Stomach smooth muscle (tissue), 2 donors: ENCODE data around the gene PDZRN3.

Experiments used
- H3K27ac ChIP-seq: one replicate; pipeline ENCODE4 v1.7.0; 2013; ENCODE audit warnings: mild to moderate bottlenecking, low read length, inconsistent platforms
- H3K27me3 ChIP-seq, 2 donors: one replicate each; pipeline ENCODE4 v1.7.0; 2013; ENCODE audit warnings: low read length in 2 of 2; ENCODE audit not compliant: insufficient read depth in 2 of 2, control insufficient read depth in 1 of 2
- H3K36me3 ChIP-seq, 2 donors: one replicate each; pipeline ENCODE4 v1.7.0; 2013; ENCODE audit warnings: low read length in 2 of 2; ENCODE audit not compliant: control insufficient read depth in 2 of 2, insufficient read depth in 2 of 2
- H3K4me1 ChIP-seq: one replicate; pipeline ENCODE4 v1.7.0; 2013; ENCODE audit warnings: low read length; ENCODE audit not compliant: control insufficient read depth, insufficient read depth
- H3K4me3 ChIP-seq, 2 donors: one replicate each; pipeline ENCODE4 v1.7.0; 2013; ENCODE audit warnings: low read length in 2 of 2
- H3K9ac ChIP-seq, 2 donors: one replicate each; pipeline ENCODE4 v1.7.0; 2013; ENCODE audit warnings: low read length in 2 of 2, mild to moderate bottlenecking in 1 of 2
- H3K9me3 ChIP-seq, 2 donors: one replicate each; pipeline ENCODE4 v1.7.0; 2013; ENCODE audit warnings: low read length in 2 of 2; ENCODE audit not compliant: control insufficient read depth in 2 of 2
- donor health status: healthy.
- donor health status: Pancreatic carcinoma.

Gene PDZRN3

GRCh38 chr3:73493543-73494308, 131.0 kb downstream of the PDZRN3 start:
- no peak overlapping the region for H3K27ac ChIP-seq
- H3K27me3 ChIP-seq = no peaks in the 10 kb centered on the region
- H3K36me3 ChIP-seq = peaks cover 0 to 2% of the 10 kb centered on the region in 2 donors
- H3K9me3 ChIP-seq = no peaks in the 10 kb centered on the region
- H3K9ac ChIP-seq = no peak overlapping the region
- H3K4me3 ChIP-seq = peak overlapping the region; percentile 3 to 11
- peaks cover 34% of the 10 kb centered on the region for H3K4me1 ChIP-seq

DNA sequence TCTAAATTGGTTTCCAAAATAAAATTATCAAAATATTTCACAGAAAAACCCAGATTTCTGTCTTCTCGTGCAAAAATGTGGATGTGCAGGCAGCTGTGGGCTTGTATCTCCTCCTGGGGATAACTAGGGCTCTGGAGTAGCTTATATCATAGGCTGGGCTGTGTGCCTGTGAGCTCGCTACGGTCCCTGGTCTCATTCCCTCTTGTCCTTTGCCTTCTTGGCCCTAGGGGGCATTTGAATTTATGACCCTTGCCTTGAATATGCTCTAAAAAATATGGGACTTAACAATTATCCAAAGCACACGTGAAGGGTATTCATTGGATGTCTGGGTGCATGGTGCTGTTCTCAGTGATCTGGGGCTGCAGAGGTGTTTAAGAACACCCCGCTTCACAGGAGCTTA, 132.6 kb downstream of the PDZRN3 start:
- no peak overlapping the region for H3K4me3 ChIP-seq
- H3K9ac ChIP-seq = no peak overlapping the region
- no peaks in the 10 kb centered on the region for H3K9me3 ChIP-seq
- no peak overlapping the region for H3K27ac ChIP-seq
- peaks cover 0 to 3% of the 10 kb centered on the region in 2 donors for H3K36me3 ChIP-seq
- peaks cover 47% of the 10 kb centered on the region for H3K4me1 ChIP-seq
- H3K27me3 ChIP-seq = no peaks in the 10 kb centered on the region

DNA sequence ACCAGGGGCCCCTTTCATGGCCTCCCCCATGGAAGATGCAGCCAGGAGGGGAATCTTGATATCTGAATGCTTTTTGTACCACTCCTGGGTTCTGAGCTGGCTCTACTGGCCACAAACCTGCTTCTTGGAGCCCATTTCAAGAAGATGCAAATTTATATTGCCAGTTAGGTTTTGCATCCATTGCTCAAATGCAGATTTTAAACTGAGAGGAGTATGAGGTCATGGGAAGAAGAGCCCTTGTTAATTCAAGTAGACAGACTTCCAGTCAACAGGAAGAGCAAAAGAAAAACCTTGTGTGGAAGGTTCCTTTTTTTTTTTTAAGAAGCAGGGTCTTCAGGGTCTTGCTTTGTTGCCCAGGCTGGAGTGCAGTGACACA, 133.5 kb downstream of the PDZRN3 start:
- Histone ChIP-seq H3K4me1 (peaks cover 47% of the 10 kb centered on the region), H3K4me3 (no peak overlapping the region), H3K27me3 (no peaks in the 10 kb centered on the region), H3K9me3 (no peaks in the 10 kb centered on the region), H3K36me3 (peaks cover 0 to 3% of the 10 kb centered on the region in 2 donors), H3K9ac (no peak overlapping the region), H3K27ac (no peak overlapping the region)

DNA sequence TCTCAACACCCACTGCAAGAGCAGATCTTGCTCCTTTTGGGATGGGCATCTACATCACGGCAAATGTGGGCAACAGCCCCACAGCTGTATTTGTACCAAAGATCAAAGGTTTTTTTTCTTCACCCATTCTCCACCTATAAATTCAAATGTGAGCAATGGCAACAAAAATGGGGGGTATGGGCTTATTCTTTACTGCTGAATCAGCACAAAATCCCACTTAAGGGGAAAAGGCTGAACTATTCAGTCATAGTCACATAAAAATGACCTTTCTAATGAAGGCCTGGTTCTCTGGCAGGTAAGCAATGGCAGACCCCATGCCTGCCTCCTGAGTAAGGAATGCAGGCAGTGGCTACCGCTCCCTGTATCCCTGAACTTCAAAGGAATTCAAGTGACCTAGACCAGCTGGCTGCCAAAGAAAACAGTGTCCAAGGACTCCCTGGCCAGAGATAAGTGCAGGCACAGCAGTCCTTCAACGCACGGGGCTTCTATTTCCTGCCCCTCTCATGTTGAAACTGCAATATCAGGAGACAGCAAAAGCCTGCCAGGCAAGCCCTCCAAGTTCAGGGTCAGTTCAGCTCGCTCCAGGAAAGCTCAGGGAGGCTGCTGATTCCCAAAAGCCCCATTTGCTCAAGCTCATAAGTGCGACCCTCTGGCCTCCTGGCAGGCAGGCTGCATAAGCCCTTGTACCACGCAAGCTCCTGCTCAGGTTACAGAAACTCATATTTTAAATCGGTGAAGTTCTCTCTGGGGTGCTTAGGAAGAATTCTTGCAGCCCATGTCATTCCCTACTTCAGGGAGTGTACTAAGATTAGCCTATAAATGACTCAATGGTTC, 134.1 kb downstream of the PDZRN3 start:
- Histone ChIP-seq H3K9me3 (no peaks in the 10 kb centered on the region), H3K27ac (no peak overlapping the region), H3K4me3 (no peak overlapping the region), H3K9ac (no peak overlapping the region), H3K4me1 (peaks cover 52% of the 10 kb centered on the region), H3K36me3 (peaks cover 0 to 3% of the 10 kb centered on the region in 2 donors), H3K27me3 (no peaks in the 10 kb centered on the region)

DNA sequence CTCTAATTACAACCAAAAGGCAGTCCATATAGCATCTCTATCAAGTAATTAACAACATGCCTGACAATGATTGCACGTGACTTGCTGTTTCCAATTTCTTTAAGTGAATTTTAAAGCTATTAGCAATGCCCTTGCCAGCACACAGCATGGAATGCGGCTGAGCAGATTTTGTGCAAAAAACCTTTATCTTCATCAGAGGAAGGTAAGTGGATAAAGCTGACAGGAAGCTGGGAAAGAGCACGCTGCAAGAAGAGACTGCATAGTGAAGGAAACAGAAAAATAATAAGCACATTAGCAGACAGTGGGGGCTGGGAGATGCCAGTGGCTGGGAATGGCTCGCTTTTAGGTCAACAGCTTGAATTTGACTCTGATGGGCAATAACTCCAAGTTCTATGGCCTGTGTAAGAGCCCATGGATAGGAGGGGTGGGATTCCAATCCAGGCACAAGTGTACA, 138.8 kb downstream of the PDZRN3 start:
- Histone ChIP-seq H3K27me3 (no peaks in the 10 kb centered on the region), H3K4me3 (no peak overlapping the region), H3K27ac (no peak overlapping the region), H3K9me3 (no peaks in the 10 kb centered on the region), H3K4me1 (peaks cover 41% of the 10 kb centered on the region), H3K9ac (no peak overlapping the region), H3K36me3 (peaks cover 0 to 3% of the 10 kb centered on the region in 2 donors)

GRCh38 chr3:73484656-73485248, 140.0 kb downstream of the PDZRN3 start:
- H3K4me1 ChIP-seq = peaks cover 44% of the 10 kb centered on the region
- peak overlapping the region; percentile 18 for H3K27ac ChIP-seq
- H3K36me3 ChIP-seq = peaks cover 0 to 3% of the 10 kb centered on the region in 2 donors
- H3K4me3 ChIP-seq = no peak overlapping the region
- H3K27me3 ChIP-seq = no peaks in the 10 kb centered on the region
- no peak overlapping the region for H3K9ac ChIP-seq
- H3K9me3 ChIP-seq = no peaks in the 10 kb centered on the region

- H3K36me3 ChIP-seq = no peaks in the 10 kb centered on the region
- no peaks in the 10 kb centered on the region for H3K9me3 ChIP-seq
- no peak overlapping the region for H3K9ac ChIP-seq
- H3K4me3 ChIP-seq = no peak overlapping the region
- peaks cover 31% of the 10 kb centered on the region for H3K4me1 ChIP-seq
- H3K27ac ChIP-seq = no peak overlapping the region
- no peaks in the 10 kb centered on the region for H3K27me3 ChIP-seq
These were observed 142.9 kb downstream of the PDZRN3 start for GRCh38 chr3:73481888-73482287.

DNA sequence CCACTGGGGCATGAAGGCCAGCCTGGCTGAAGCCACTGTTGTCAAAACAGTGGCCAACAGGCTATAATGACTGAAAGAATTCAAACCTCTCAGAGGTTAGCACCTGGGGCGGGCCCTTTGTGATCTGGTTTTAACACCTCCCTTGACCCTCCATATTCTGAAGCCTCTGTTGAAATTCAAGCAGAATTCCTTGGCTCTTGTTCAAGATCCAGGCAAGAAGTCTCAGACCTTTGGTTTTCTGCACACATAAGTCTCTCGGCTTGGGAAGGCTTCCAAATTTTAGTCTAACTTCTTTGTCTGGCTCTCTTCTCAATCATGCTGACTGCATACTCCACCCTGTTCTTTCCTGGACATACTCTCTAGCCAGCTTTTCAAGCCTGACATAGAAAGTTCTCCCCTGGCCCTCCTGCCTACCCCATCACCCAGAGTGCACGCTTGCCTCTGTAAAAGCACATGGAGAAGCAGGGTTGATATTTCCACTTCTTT, 144.5 kb downstream of the PDZRN3 start:
- Histone ChIP-seq H3K4me1 (peaks cover 25% of the 10 kb centered on the region), H3K4me3 (no peak overlapping the region), H3K9me3 (no peaks in the 10 kb centered on the region), H3K27me3 (no peaks in the 10 kb centered on the region), H3K27ac (no peak overlapping the region), H3K36me3 (peaks cover 0 to 4% of the 10 kb centered on the region in 2 donors), H3K9ac (no peak overlapping the region)

DNA sequence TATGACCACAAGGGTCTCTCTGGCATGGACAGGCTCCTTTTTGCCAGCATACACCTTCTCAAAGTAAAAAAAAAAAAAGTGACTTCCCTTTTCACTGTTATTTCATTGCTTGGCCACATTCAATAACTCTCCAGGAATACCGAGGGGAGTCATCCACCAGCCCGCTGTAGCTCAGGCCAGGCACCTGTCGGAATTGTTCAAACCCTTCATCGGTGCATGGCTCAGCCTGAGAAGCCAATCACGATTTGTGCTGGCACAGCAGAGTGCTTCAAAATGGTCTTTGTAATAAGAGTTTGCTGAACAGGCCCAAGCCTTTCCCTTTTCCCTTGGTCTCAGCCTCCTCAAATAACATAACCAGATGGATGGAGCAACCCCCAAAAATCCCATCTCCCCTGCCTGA, 145.4 kb downstream of the PDZRN3 start:
- no peak overlapping the region for H3K27ac ChIP-seq
- no peak overlapping the region for H3K4me3 ChIP-seq
- H3K36me3 ChIP-seq = peaks cover 0 to 4% of the 10 kb centered on the region in 2 donors
- no peak overlapping the region for H3K9ac ChIP-seq
- H3K27me3 ChIP-seq = no peaks in the 10 kb centered on the region
- H3K4me1 ChIP-seq = peaks cover 22% of the 10 kb centered on the region
- H3K9me3 ChIP-seq = no peaks in the 10 kb centered on the region

DNA sequence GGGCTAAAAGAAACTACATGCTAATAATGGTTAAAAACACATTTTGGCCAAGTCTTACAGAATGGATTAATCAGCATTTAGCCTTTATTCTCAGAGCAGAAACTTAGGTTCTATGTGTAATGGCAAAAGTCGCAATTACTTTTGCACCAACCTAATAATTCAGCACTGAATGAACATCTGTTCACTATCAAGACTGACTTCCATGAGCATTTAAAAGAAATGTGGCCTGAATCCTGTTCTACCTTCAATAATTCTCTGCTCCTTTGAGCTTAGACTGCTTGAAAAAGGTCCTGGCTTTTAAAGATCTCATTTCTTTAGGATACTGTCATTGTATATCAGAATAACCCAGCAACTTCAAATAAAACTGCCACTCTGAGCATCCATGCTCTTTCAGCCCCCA, 145.9 kb downstream of the PDZRN3 start:
- H3K27ac ChIP-seq = no peak overlapping the region
- no peak overlapping the region for H3K9ac ChIP-seq
- H3K36me3 ChIP-seq = peaks cover 0 to 4% of the 10 kb centered on the region in 2 donors
- no peaks in the 10 kb centered on the region for H3K9me3 ChIP-seq
- H3K4me1 ChIP-seq = peaks cover 22% of the 10 kb centered on the region
- no peak overlapping the region for H3K4me3 ChIP-seq
- no peaks in the 10 kb centered on the region for H3K27me3 ChIP-seq
